Measurements from ENCODE around the gene NXPE4. TPM values are rescaled to one million over a fixed set of nuclear protein-coding genes. Genes with fewer than 3 reads are reported as not detected.

NXPE4 gene
- total RNA-seq, 4 donors from 2014 or later, result 0.80 TPM; not detected in 3

Other genes starting within 250 kb of the NXPE4 start
- 10 to 100 TPM in 1 of 4 donors, 1 to 10 TPM in 3; 3.4 to 18.0 (median 8.7) TPM for gene C11orf71, start 195.3 kb downstream of the NXPE4 start, total RNA-seq
- 10 to 100 TPM in 3 of 4 donors, 1 to 10 TPM in 1; 6.2 to 14.9 (median 11.6) TPM for gene RBM7, start 195.1 kb downstream of the NXPE4 start, total RNA-seq
- gene REXO2, start 156.3 kb downstream of the NXPE4 start, total RNA-seq, result 100 to 1,000 TPM in 2 of 4 donors, 10 to 100 TPM in 2; 29.3 to 177 (median 91.2) TPM
- 1 to 10 TPM in 2 of 4 donors, under 1 TPM in 1, not detected in 1; 0.20 to 2.1 (median 1.2) TPM for gene NXPE1, start 35.9 kb downstream of the NXPE4 start, total RNA-seq
- gene NXPE2, start 82.7 kb upstream of the NXPE4 start, total RNA-seq, result under 1 TPM in 1 of 4 donors, not detected in 3; 0.24 TPM

Data from gastrocnemius medialis (tissue), 4 donors.